Stimulated activated CD8-positive, alpha-beta memory T cell treated with anti-CD3 and anti-CD28 coated beads, Interleukin-12 subunit alpha, Interleukin-12 subunit beta, amount 100 ng/mL, for 24 hours (primary cell): ENCODE results near the gene CTNNA2.

Experiments used
- DNase-seq: peaks from one replicate; pipeline ENCODE4 v3.0.0-alpha.2; 2020; ENCODE audit errors: extremely low read depth

CTNNA2 gene

GRCh38 chr2:79713131-79713785, 200.4 kb downstream of the CTNNA2 start:
- no peak for DNase-seq

- no peak for DNase-seq
These were observed 201.4 kb downstream of the CTNNA2 start for GRCh38 chr2:79714283-79714682.

- no peak for DNase-seq
These were observed 202.5 kb downstream of the CTNNA2 start for GRCh38 chr2:79715338-79715737.

- no peak for DNase-seq
These were observed 203.4 kb downstream of the CTNNA2 start for GRCh38 chr2:79716266-79716665.

- DNase-seq: no peak
These were observed 204.6 kb downstream of the CTNNA2 start for GRCh38 chr2:79717364-79718007.

GRCh38 chr2:79721061-79721460, 208.2 kb downstream of the CTNNA2 start:
- DNase-seq: no peak

GRCh38 chr2:79721966-79722365, 209.1 kb downstream of the CTNNA2 start:
- DNase-seq: no peak

- no peak for DNase-seq
These were observed 211.0 kb downstream of the CTNNA2 start for GRCh38 chr2:79723830-79724229.

GRCh38 chr2:79729532-79729931, 216.7 kb downstream of the CTNNA2 start:
- DNase-seq: no peak

GRCh38 chr2:79734518-79734917, 221.7 kb downstream of the CTNNA2 start:
- DNase-seq: no peak

GRCh38 chr2:79740879-79741443, 228.1 kb downstream of the CTNNA2 start:
- DNase-seq: no peak

- DNase-seq: no peak
These were observed 237.5 kb downstream of the CTNNA2 start for GRCh38 chr2:79750321-79750720.

- no peak for DNase-seq
These were observed 244.7 kb downstream of the CTNNA2 start for GRCh38 chr2:79757526-79757925.

GRCh38 chr2:79758042-79758441, 245.2 kb downstream of the CTNNA2 start:
- DNase-seq: no peak

GRCh38 chr2:79758749-79759282, 246.0 kb downstream of the CTNNA2 start:
- no peak for DNase-seq

- DNase-seq: no peak
These were observed 258.1 kb downstream of the CTNNA2 start for GRCh38 chr2:79770926-79771325.

- DNase-seq: no peak
These were observed 258.6 kb downstream of the CTNNA2 start for GRCh38 chr2:79771493-79771892.

- DNase-seq: no peak
These were observed 261.2 kb downstream of the CTNNA2 start for GRCh38 chr2:79774016-79774415.

- no peak for DNase-seq
These were observed 263.6 kb downstream of the CTNNA2 start for GRCh38 chr2:79776461-79776860.

GRCh38 chr2:79780781-79781180, 267.9 kb downstream of the CTNNA2 start:
- DNase-seq: no peak

GRCh38 chr2:79782576-79783452, 270.0 kb downstream of the CTNNA2 start:
- DNase-seq: no peak
